Neural progenitor cell (in vitro differentiated cells): ENCODE data around the gene CCS. TPM values are rescaled to one million over a fixed set of nuclear protein-coding genes. Genes with fewer than 3 reads are reported as not detected.
A peak's percentile ranks its signal among the peaks of the same experiment; 100 is the strongest.
"Not testable (repeated sequence)": the region's sequence is repeated elsewhere in the genome, so short reads cannot be mapped to it uniquely, and the experiment has no call there.

ENCODE experiments used
- DNase-seq: peaks from one replicate; pipeline ENCODE4 v3.0.0-alpha.2; 2016; ENCODE audit warnings: low spot score
- H2AFZ ChIP-seq: fragments of 200-600 bp; sonication (generic); replicated peaks from 2 replicates; pipeline ENCODE4 v1.6.1; 2016; ENCODE audit warnings: antibody characterized with exemption
- H3F3A ChIP-seq: fragments of 200-600 bp; sonication (generic); 2 replicates; pipeline ENCODE4 v1.6.1; 2016; ENCODE audit warnings: antibody characterized with exemption, low read depth
- H3K27ac ChIP-seq: fragments of 200-600 bp; sonication (generic); 2 replicates; pipeline ENCODE4 v1.5.1; 2016; ENCODE audit warnings: mild to moderate bottlenecking
- H3K27me3 ChIP-seq: fragments of 200-600 bp; sonication (generic); 2 replicates; pipeline ENCODE4 v1.6.1; 2016; ENCODE audit warnings: mild to moderate bottlenecking, moderate library complexity
- H3K36me3 ChIP-seq: fragments of 200-600 bp; sonication (generic); 2 replicates; pipeline ENCODE4 v1.5.1; 2016
- H3K4me1 ChIP-seq: fragments of 200-600 bp; sonication (generic); 2 replicates; pipeline ENCODE4 v1.6.1; 2016; ENCODE audit warnings: mixed run types
- H3K4me2 ChIP-seq: fragments of 200-600 bp; sonication (generic); 2 replicates; pipeline ENCODE4 v1.6.1; 2016
- H3K4me3 ChIP-seq: fragments of 200-600 bp; sonication (generic); 2 replicates; pipeline ENCODE4 v1.5.1; 2016
- H3K79me2 ChIP-seq: fragments of 200-600 bp; sonication (generic); 2 replicates; pipeline ENCODE4 v1.6.1; 2016; ENCODE audit warnings: low read depth
- H3K9ac ChIP-seq: fragments of 200-600 bp; sonication (generic); 2 replicates; pipeline ENCODE4 v1.6.1; 2016
- H3K9me3 ChIP-seq: fragments of 200-600 bp; sonication (generic); 2 replicates; pipeline ENCODE4 v1.5.1; 2016; ENCODE audit warnings: low read depth
- H4K20me1 ChIP-seq: fragments of 200-600 bp; sonication (generic); 2 replicates; pipeline ENCODE4 v1.6.1; 2016; ENCODE audit warnings: low read depth
- H3K27ac Mint-ChIP-seq: 3 replicates; pipeline ENCODE4 v1.8.0; 2021; ENCODE audit warnings: mixed read lengths
- H3K27me3 Mint-ChIP-seq: 2 replicates; pipeline ENCODE4 v1.8.0; 2022; ENCODE audit warnings: low read depth, mild to moderate bottlenecking, inconsistent platforms, moderate library complexity, mixed read lengths; ENCODE audit not compliant: insufficient read depth
- H3K36me3 Mint-ChIP-seq: 3 replicates; pipeline ENCODE4 v1.8.0; 2021; ENCODE audit warnings: mixed read lengths
- H3K4me1 Mint-ChIP-seq: 3 replicates; pipeline ENCODE4 v1.8.0; 2021; ENCODE audit warnings: mixed read lengths
- H3K4me3 Mint-ChIP-seq: 3 replicates; pipeline ENCODE4 v1.8.0; 2021; ENCODE audit warnings: mild to moderate bottlenecking, moderate library complexity, mixed read lengths
- H3K9me3 Mint-ChIP-seq: 3 replicates; pipeline ENCODE4 v1.8.0; 2020; ENCODE audit warnings: mixed read lengths
- EZH2 ChIP-seq: fragments of 200-600 bp; sonication (generic); IDR thresholded peaks from 2 replicates; pipeline ENCODE4 v1.6.1; 2017; ENCODE audit warnings: antibody characterized with exemption, mild to moderate bottlenecking, moderate library complexity
- EZH2phosphoT487 ChIP-seq: fragments of 200-600 bp; sonication (generic); IDR thresholded peaks from 2 replicates; pipeline ENCODE4 v1.6.1; 2017; ENCODE audit warnings: antibody characterized with exemption
- total RNA-seq: library from RNA; depleted of rRNA; stranded (reverse); fragments of >200 nt; gene quantifications from 2 replicates; pipeline ENCODE4 v1.2.3, GENCODE V29; 2015; ENCODE audit warnings: low replicate concordance
- TF ChIP-seq, protein P1 (sequence below): fragments of 200-600 bp; sonication (generic); IDR thresholded peaks from 2 replicates; pipeline ENCODE4 v1.5.1; 2017; ENCODE audit warnings: antibody characterized with exemption, mild to moderate bottlenecking

The CCS gene, protein sequence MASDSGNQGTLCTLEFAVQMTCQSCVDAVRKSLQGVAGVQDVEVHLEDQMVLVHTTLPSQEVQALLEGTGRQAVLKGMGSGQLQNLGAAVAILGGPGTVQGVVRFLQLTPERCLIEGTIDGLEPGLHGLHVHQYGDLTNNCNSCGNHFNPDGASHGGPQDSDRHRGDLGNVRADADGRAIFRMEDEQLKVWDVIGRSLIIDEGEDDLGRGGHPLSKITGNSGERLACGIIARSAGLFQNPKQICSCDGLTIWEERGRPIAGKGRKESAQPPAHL
- total RNA-seq, result 44.3 and 76.1 TPM in 2 replicates

DNA sequence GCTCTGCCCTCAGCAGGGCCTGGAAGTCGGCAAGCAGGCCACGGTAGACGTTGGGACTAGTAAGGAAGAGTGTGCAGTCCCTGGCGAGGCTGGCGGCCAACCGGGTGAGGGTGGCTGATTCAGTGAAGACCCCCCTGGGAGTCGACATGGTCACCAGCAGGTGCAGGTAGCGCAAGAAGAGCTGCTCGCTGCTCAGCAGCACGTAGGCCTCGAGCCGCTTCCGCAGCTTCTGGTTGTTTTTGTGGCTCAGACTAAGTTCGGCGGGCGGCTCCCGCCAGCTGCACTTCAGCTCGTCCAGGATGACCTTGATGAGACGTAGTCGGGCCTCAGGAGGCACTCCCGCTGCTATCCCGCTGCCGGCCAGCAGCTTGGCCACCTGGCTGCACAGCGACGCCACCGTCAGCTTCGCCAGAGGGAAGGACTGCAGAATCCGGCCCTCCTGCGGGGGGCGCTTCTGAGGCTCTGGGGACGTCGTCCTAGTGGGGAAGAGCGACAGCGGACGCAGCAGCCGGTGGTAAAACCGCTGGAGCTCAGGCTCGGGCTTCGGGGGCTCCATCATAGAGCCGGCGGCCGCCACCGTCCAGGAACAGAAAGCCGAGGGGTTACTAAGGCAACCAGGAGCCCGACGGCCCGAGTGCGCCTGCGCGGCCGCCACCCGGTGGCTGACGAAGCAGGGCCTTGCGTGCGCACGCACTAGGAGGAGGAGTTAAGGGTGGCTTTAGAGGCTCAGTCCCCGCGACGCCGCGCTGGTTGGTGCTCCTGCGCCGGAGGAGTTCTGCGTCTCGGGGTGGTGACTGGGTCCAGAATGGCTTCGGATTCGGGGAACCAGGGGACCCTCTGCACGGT lies at the start of gene CCS, which contains the start of gene CCDC87:
TSS of gene CCS (plus strand) at position 729 of the 846 bp plus-strand sequence. CDS start at position 806, 77 bp downstream.
TSS of gene CCDC87 (minus strand) at position 607 of the 846 bp plus-strand sequence. CDS start at position 559, 48 bp downstream.
- peak within 1 kb of the TSS; percentile 82 for H2AFZ ChIP-seq
- H3K4me1 Mint-ChIP-seq, result peaks cover 18% of the 10 kb centered on the region
- H3K4me3 Mint-ChIP-seq, result peak within 1 kb of the TSS; percentile 100
- H3K9me3 Mint-ChIP-seq, result peaks cover 26% of the 10 kb centered on the region
- no peaks in the 10 kb centered on the region for H3K9me3 ChIP-seq
- peak; percentile 98 for DNase-seq
- H3K4me3 ChIP-seq, result peak within 1 kb of the TSS; percentile 55
- peaks cover 11% of the 10 kb centered on the region for H3K27me3 Mint-ChIP-seq
- peak within 1 kb of the TSS; percentile 100 for H3K27ac Mint-ChIP-seq
- peak within 1 kb of the TSS; percentile 43 for H3K9ac ChIP-seq
- no peaks in the 10 kb centered on the region for H4K20me1 ChIP-seq
- TF ChIP-seq EZH2 (no peak), EZH2phosphoT487 (no peak)
- TF ChIP-seq, protein P1, sequence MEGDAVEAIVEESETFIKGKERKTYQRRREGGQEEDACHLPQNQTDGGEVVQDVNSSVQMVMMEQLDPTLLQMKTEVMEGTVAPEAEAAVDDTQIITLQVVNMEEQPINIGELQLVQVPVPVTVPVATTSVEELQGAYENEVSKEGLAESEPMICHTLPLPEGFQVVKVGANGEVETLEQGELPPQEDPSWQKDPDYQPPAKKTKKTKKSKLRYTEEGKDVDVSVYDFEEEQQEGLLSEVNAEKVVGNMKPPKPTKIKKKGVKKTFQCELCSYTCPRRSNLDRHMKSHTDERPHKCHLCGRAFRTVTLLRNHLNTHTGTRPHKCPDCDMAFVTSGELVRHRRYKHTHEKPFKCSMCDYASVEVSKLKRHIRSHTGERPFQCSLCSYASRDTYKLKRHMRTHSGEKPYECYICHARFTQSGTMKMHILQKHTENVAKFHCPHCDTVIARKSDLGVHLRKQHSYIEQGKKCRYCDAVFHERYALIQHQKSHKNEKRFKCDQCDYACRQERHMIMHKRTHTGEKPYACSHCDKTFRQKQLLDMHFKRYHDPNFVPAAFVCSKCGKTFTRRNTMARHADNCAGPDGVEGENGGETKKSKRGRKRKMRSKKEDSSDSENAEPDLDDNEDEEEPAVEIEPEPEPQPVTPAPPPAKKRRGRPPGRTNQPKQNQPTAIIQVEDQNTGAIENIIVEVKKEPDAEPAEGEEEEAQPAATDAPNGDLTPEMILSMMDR, result peak; percentile 76
- no peaks in the 10 kb centered on the region for H3K27me3 ChIP-seq
- H3K79me2 ChIP-seq, result peaks cover 13% of the 10 kb centered on the region
- H3K36me3 Mint-ChIP-seq, result peaks cover 8% of the 10 kb centered on the region
- no peaks in the 10 kb centered on the region for H3K36me3 ChIP-seq
- H3F3A ChIP-seq, result peaks cover 10% of the 10 kb centered on the region
- peak within 1 kb of the TSS; percentile 85 for H3K4me2 ChIP-seq
- no peak within 1 kb of the TSS for H3K27ac ChIP-seq
- H3K4me1 ChIP-seq, result peaks cover 6% of the 10 kb centered on the region

DNA sequence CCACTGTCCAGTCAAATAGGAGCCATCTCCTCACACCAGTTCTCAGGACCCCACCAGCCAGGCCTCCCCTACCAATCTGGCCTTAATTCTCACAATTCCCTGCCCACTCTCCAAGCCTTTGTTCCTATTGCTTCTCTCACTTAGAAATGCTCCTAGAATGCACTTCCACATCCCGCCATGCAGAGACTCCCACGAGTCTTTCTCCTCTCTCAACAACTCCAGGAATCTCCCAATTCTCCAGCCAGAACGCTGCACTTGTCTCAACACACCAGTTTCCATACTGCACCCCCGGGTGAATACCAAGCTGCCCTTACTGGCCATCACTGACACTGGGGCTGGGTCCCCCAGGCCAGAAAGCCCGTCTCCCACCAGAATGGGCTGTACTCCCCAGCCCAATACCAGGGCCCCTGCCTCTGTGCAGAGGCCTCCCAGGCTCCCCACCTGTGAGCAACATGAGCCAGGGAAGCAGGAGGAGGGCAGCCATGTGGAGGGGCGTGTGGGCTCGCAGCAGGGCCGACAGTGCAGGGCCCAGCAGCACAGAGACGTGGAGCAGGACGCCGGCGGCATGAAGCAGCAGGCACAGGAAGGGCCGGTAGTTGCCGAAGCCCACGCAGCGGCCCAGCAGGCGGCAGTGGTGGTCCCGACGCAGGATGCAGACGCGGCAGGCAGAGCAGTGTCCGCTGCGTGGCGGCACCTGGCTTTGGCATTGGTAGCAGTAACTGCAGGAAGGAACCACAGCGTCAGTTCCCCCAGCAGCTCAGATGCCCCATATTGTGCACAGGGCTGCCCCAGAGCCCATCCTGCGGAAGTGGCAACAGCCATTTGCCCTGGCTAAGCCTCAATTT lies 49.5 kb upstream of the CCS start:
- H3K4me3 Mint-ChIP-seq, result peak overlapping the region; percentile 60
- H3K4me1 Mint-ChIP-seq, result peaks cover 54% of the 10 kb centered on the region
- no peaks in the 10 kb centered on the region for H3K9me3 ChIP-seq
- no peaks in the 10 kb centered on the region for H3K36me3 ChIP-seq
- H3K27me3 ChIP-seq, result no peaks in the 10 kb centered on the region
- H3K9ac ChIP-seq, result no peak overlapping the region
- H3K4me3 ChIP-seq, result no peak overlapping the region
- H3F3A ChIP-seq, result peaks cover 34% of the 10 kb centered on the region
- H3K9me3 Mint-ChIP-seq, result no peaks in the 10 kb centered on the region
- peak overlapping the region; percentile 85 for H3K4me2 ChIP-seq
- peaks cover 10% of the 10 kb centered on the region for H3K27me3 Mint-ChIP-seq
- H3K4me1 ChIP-seq, result peaks cover 26% of the 10 kb centered on the region
- no peak overlapping the region for H3K27ac ChIP-seq
- peaks cover 9% of the 10 kb centered on the region for H4K20me1 ChIP-seq
- H2AFZ ChIP-seq, result no peak overlapping the region
- H3K36me3 Mint-ChIP-seq, result peaks cover 6% of the 10 kb centered on the region
- no peaks in the 10 kb centered on the region for H3K79me2 ChIP-seq
- peak; percentile 52 for DNase-seq
- peak overlapping the region; percentile 58 for H3K27ac Mint-ChIP-seq
- TF ChIP-seq, protein P1, result peak; percentile 21
- no peak for TF ChIP-seq EZH2

DNA sequence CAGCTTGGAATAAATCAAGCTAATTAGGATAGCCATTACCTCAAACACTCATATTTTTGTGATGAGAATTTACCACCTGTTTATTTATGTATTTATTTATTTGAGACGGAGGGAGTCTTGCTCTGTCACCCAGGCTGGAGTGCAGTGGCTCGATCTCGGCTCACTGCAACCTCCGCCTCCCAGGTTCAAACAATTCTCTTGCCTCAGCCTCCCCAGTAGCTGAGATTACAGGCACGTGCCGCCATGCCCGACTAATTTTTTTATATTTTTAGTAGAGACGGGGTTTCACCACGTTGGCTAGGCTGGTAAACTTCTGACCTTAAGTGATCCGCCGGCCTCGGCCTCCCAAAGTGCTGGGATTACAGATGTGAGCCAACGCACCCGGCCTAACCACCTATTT lies 48.0 kb upstream of the CCS start:
- not testable (repeated sequence) for H3K27ac ChIP-seq, H3K27me3 ChIP-seq, H3K36me3 Mint-ChIP-seq, H3K9me3 ChIP-seq, H3K79me2 ChIP-seq, H3K27ac Mint-ChIP-seq, DNase-seq, H3K9me3 Mint-ChIP-seq, H3K36me3 ChIP-seq, H2AFZ ChIP-seq
- Histone ChIP-seq H3K4me3 (peak overlapping the region; percentile 71), H4K20me1 (peaks cover 14% of the 10 kb centered on the region), H3K4me2 (peak overlapping the region; percentile 85), H3K9ac (peak overlapping the region; percentile 74), H3F3A (peaks cover 43% of the 10 kb centered on the region), H3K4me1 (peaks cover 32% of the 10 kb centered on the region)
- Mint-ChIP-seq H3K27me3 (peaks cover 20% of the 10 kb centered on the region), H3K4me1 (peaks cover 56% of the 10 kb centered on the region), H3K4me3 (peak overlapping the region; percentile 91)
